Measurements from ENCODE around the gene EXOSC5.

Gene EXOSC5

GRCh38 chr19:41433171-41433570 is 36.0 kb upstream of the EXOSC5 start:
- intact Hi-C loops (cut with micrococcal nuclease): loop anchor here (5.0 to 10.0 kb wide), 2 partner anchors 36 to 108 kb away; partner anchors contain the start of genes BCKDHA and EXOSC5
- Mint-ChIP-seq H3K9me3 (no peaks in the 10 kb centered on the region), H3K4me1 (ENCODE audit: low read depth) (peaks cover 40% of the 10 kb centered on the region), H3K27me3 (no peaks in the 10 kb centered on the region), H3K27ac (no peak overlapping the region), H3K36me3 (ENCODE audit: low read depth) (peaks cover 87% of the 10 kb centered on the region), H3K4me3 (no peak overlapping the region)

- peaks cover 52% of the 10 kb centered on the region for H3K4me1 Mint-ChIP-seq (ENCODE audit: low read depth)
- no peak overlapping the region for H3K4me3 Mint-ChIP-seq
- H3K36me3 Mint-ChIP-seq (ENCODE audit: low read depth): peaks cover 78% of the 10 kb centered on the region
- no peaks in the 10 kb centered on the region for H3K9me3 Mint-ChIP-seq
- intact Hi-C loops (cut with micrococcal nuclease): loop anchor here (5.0 to 10.0 kb wide), 2 partner anchors 34 to 107 kb away; partner anchors contain the start of genes BCKDHA and EXOSC5
- H3K27ac Mint-ChIP-seq: peak overlapping the region; percentile 54
- H3K27me3 Mint-ChIP-seq: no peaks in the 10 kb centered on the region
These were observed 34.5 kb upstream of the EXOSC5 start for GRCh38 chr19:41431426-41432386.

- Mint-ChIP-seq H3K4me1 (ENCODE audit: low read depth) (peaks cover 56% of the 10 kb centered on the region), H3K27ac (peak overlapping the region; percentile 54), H3K9me3 (no peaks in the 10 kb centered on the region), H3K36me3 (ENCODE audit: low read depth) (peaks cover 78% of the 10 kb centered on the region), H3K4me3 (no peak overlapping the region), H3K27me3 (no peaks in the 10 kb centered on the region)
- intact Hi-C loops (cut with micrococcal nuclease): loop anchor here (5.0 to 10.0 kb wide), 2 partner anchors 34 to 106 kb away; partner anchors contain the start of genes BCKDHA and EXOSC5
These were observed 33.8 kb upstream of the EXOSC5 start for GRCh38 chr19:41430922-41431321.

- peak overlapping the region; percentile 92 for H3K27ac Mint-ChIP-seq
- H3K4me3 Mint-ChIP-seq: peak overlapping the region; percentile 11
- peaks cover 89% of the 10 kb centered on the region for H3K36me3 Mint-ChIP-seq (ENCODE audit: low read depth)
- intact Hi-C loops (cut with micrococcal nuclease): loop anchor here (10.0 kb wide), 1 partner anchor 74 kb away; the partner anchor contains the start of gene TGFB1
- no peaks in the 10 kb centered on the region for H3K9me3 Mint-ChIP-seq
- no peaks in the 10 kb centered on the region for H3K27me3 Mint-ChIP-seq
- peaks cover 63% of the 10 kb centered on the region for H3K4me1 Mint-ChIP-seq (ENCODE audit: low read depth)
These were observed 31.3 kb upstream of the EXOSC5 start for GRCh38 chr19:41428481-41428859.

DNA sequence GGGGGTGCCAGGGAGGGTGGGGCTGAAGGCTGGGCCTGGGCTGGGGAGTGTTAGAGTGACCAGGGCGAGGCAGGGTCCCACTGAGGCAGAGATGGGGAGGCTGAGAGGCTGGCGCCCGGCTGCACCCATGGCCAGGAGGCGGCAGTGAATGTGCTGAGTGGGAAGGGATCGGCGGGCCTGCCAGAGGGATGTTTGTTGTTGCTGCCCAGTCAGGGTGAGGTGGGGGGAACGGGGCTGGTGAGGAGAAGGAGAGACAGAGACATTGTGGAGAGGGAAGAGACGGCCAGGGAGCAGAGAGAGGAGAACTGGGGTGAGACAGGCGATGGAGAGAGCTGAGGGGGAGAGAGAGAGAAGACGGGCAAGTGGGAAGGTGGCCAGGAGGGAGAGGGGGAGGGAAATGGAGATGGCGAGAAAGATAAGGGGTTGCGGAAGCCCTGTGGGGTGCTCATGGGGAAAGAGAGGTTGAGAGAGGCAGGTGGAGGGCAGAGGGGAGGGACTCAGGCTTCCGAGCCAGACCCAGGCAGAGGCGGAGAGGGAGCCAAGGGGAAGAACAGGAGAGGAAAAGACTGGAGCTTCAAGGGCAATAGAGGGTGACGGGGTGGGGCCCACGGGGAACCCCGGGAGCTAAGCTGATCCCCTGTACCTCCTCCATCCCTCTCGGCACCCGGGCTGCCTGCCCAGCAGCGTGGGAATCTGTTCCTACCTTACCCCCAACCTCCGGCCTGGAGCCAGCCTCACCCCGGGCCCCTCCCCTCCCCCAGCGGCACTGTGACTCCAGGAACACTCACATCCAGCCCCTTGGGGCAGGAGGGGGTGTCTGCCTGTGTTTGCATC is 30.7 kb upstream of the EXOSC5 start:
- no peaks in the 10 kb centered on the region for H3K27me3 Mint-ChIP-seq
- peak overlapping the region; percentile 92 for H3K27ac Mint-ChIP-seq
- H3K4me3 Mint-ChIP-seq: peak overlapping the region; percentile 83
- peaks cover 68% of the 10 kb centered on the region for H3K4me1 Mint-ChIP-seq (ENCODE audit: low read depth)
- H3K36me3 Mint-ChIP-seq (ENCODE audit: low read depth): peaks cover 89% of the 10 kb centered on the region
- no peaks in the 10 kb centered on the region for H3K9me3 Mint-ChIP-seq
- intact Hi-C loops (cut with micrococcal nuclease): loop anchor here (10.0 kb wide), 1 partner anchor 73 kb away; the partner anchor contains the start of gene TGFB1

DNA sequence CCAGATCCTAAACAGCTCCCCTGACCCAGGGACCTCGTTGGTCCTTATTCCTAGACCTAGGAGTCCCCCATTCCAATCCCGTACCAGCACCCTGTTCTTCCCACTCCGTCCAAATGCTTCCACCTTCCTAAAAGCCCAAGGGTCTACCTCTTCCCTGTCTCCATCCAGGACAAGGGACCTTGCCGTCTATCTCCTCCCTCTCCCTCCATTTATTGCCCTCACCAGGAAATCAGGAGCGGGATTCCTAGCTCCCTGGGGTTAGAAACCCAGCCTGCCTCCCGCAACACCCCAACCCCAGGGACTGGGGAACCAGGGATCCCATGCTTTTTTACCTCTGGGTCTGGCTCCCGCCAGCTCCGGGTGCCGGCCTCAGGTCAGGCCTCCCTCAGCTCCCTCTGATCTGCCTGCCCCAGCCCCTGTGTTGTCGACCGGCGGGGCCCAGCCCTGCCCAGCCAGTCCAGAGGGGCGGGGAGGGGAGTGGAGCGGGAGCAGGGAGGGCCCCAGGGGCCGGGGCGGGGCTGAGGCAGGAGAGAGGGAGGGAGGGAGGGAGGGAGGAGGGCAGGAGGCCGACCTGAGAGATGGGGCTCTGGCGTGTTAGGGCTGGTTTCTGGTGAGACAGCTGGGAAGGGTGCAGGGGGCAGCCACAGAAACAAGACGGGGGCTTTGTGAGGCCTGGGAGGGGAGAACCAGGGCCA is 29.9 kb upstream of the EXOSC5 start, which contains the start of gene B3GNT8:
Gene B3GNT8 (minus strand): TSS at position 423 of the 695 bp plus-strand sequence. CDS start 596 bp downstream, outside the sequence.
- Mint-ChIP-seq H3K4me1 (ENCODE audit: low read depth) (peaks cover 75% of the 10 kb centered on the region), H3K27ac (peak within 1 kb of the TSS; percentile 92), H3K27me3 (no peaks in the 10 kb centered on the region), H3K36me3 (ENCODE audit: low read depth) (peaks cover 89% of the 10 kb centered on the region), H3K4me3 (peak within 1 kb of the TSS; percentile 83), H3K9me3 (no peaks in the 10 kb centered on the region)
- intact Hi-C loops (cut with micrococcal nuclease): loop anchor here (10.0 kb wide), 1 partner anchor 72 kb away; the partner anchor contains the start of gene TGFB1

GRCh38 chr19:41426116-41426841 is 29.1 kb upstream of the EXOSC5 start:
- peaks cover 79% of the 10 kb centered on the region for H3K4me1 Mint-ChIP-seq (ENCODE audit: low read depth)
- peak overlapping the region; percentile 92 for H3K27ac Mint-ChIP-seq
- peak overlapping the region; percentile 83 for H3K4me3 Mint-ChIP-seq
- intact Hi-C loops (cut with micrococcal nuclease): loop anchor here (10.0 kb wide), 1 partner anchor 71 kb away; the partner anchor contains the start of gene TGFB1
- H3K27me3 Mint-ChIP-seq: no peaks in the 10 kb centered on the region
- H3K9me3 Mint-ChIP-seq: no peaks in the 10 kb centered on the region
- peaks cover 89% of the 10 kb centered on the region for H3K36me3 Mint-ChIP-seq (ENCODE audit: low read depth)

- intact Hi-C loops (cut with micrococcal nuclease): loop anchor here (10.0 kb wide), 1 partner anchor 71 kb away; the partner anchor contains the start of gene TGFB1
- no peaks in the 10 kb centered on the region for H3K9me3 Mint-ChIP-seq
- H3K27me3 Mint-ChIP-seq: no peaks in the 10 kb centered on the region
- no peak overlapping the region for H3K27ac Mint-ChIP-seq
- H3K4me1 Mint-ChIP-seq (ENCODE audit: low read depth): peaks cover 81% of the 10 kb centered on the region
- peaks cover 86% of the 10 kb centered on the region for H3K36me3 Mint-ChIP-seq (ENCODE audit: low read depth)
- peak overlapping the region; percentile 83 for H3K4me3 Mint-ChIP-seq
These were observed 28.3 kb upstream of the EXOSC5 start for GRCh38 chr19:41425174-41426115.

GRCh38 chr19:41424335-41425173 is 27.4 kb upstream of the EXOSC5 start:
- Mint-ChIP-seq H3K27ac (no peak overlapping the region), H3K27me3 (no peaks in the 10 kb centered on the region), H3K4me3 (no peak overlapping the region), H3K9me3 (no peaks in the 10 kb centered on the region), H3K4me1 (ENCODE audit: low read depth) (peaks cover 89% of the 10 kb centered on the region), H3K36me3 (ENCODE audit: low read depth) (peaks cover 84% of the 10 kb centered on the region)
- intact Hi-C loops (cut with micrococcal nuclease): loop anchor here (10.0 kb wide), 1 partner anchor 70 kb away; the partner anchor contains the start of gene TGFB1

DNA sequence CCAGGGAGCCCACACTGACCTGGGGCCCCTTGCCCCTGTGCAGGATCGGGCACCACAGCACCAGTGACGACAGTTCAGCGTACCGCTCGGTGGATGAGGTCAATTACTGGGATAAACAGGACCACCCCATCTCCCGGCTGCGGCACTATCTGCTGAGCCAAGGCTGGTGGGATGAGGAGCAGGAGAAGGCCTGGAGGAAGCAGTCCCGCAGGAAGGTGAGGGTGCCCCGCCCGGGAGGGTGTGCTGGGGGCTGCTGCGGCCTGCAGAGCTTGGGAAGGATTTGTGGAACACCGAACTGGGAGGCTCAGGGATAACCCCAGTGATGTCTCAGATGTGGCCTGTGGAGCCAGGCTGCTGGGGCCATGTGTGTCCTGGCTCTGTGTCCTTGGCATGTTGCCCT is 25.8 kb upstream of the EXOSC5 start:
- Mint-ChIP-seq H3K36me3 (ENCODE audit: low read depth) (peaks cover 88% of the 10 kb centered on the region), H3K27ac (peak overlapping the region; percentile 87), H3K4me1 (ENCODE audit: low read depth) (peaks cover 91% of the 10 kb centered on the region), H3K4me3 (no peak overlapping the region), H3K27me3 (no peaks in the 10 kb centered on the region), H3K9me3 (no peaks in the 10 kb centered on the region)
- intact Hi-C loops (cut with micrococcal nuclease): loop anchor here (10.0 kb wide), 1 partner anchor 68 kb away; the partner anchor contains the start of gene TGFB1

- Mint-ChIP-seq H3K27me3 (no peaks in the 10 kb centered on the region), H3K9me3 (no peaks in the 10 kb centered on the region), H3K27ac (peak overlapping the region; percentile 87), H3K36me3 (ENCODE audit: low read depth) (peaks cover 93% of the 10 kb centered on the region), H3K4me3 (peak overlapping the region; percentile 10), H3K4me1 (ENCODE audit: low read depth) (peaks cover 86% of the 10 kb centered on the region)
- intact Hi-C loops (cut with micrococcal nuclease): loop anchor here (10.0 kb wide), 1 partner anchor 68 kb away; the partner anchor contains the start of gene TGFB1
These were observed 25.3 kb upstream of the EXOSC5 start for GRCh38 chr19:41422456-41422855.

All from dendritic cell treated with granulocyte-macrophage colony-stimulating factor and Interleukin-4, amounts not matched to agents 40 ng/mL and 50 ng/mL, for 4 days (primary cell).